Keratinocyte (primary cell): ENCODE measurements around the gene GRIA2. TPM values are rescaled to one million over a fixed set of nuclear protein-coding genes. Genes with fewer than 3 reads are reported as not detected.

Experiments
- DNase-seq: peaks from one replicate; pipeline ENCODE4 v3.0.0-alpha.2; 2011; ENCODE audit warnings: low read depth, missing footprints, low spot score
- FAIRE-seq: peaks from 2 replicates; lab custom pipeline; 2011; peaks lifted over from hg19 to GRCh38; lab: Jason Lieb, UNC
- H2AFZ ChIP-seq: 2 replicates; pipeline ENCODE4 v1.6.0; 2012; ENCODE audit warnings: low read length, control low read depth, inconsistent platforms; ENCODE audit not compliant: control insufficient read depth
- H3K27ac ChIP-seq: 2 replicates; pipeline ENCODE4 v1.5.1; 2011; ENCODE audit warnings: low read length; ENCODE audit not compliant: control insufficient read depth, insufficient read depth
- H3K27me3 ChIP-seq: 3 replicates; pipeline ENCODE4 v1.6.0; 2011; ENCODE audit warnings: low read length; ENCODE audit not compliant: control insufficient read depth, insufficient read depth; ENCODE audit errors: extremely low read depth
- H3K36me3 ChIP-seq, 2 experiments: 2 replicates in 1 of 2; 3 replicates in 1 of 2; pipeline ENCODE4 v1.5.1; 2011; ENCODE audit warnings: low read length in 2 of 2, mild to moderate bottlenecking in 1 of 2; ENCODE audit not compliant: control insufficient read depth in 2 of 2, insufficient read depth in 2 of 2; ENCODE audit errors: extremely low read depth in 1 of 2
- H3K4me1 ChIP-seq: 3 replicates; pipeline ENCODE4 v1.5.1; 2011; ENCODE audit warnings: low read length; ENCODE audit not compliant: control insufficient read depth, insufficient read depth; ENCODE audit errors: extremely low read depth
- H3K4me2 ChIP-seq: 3 replicates; pipeline ENCODE4 v1.6.0; 2011; ENCODE audit warnings: low read depth, low read length; ENCODE audit not compliant: control insufficient read depth, insufficient read depth; ENCODE audit errors: extremely low read depth
- H3K4me3 ChIP-seq, 3 experiments: fragments of 200-600 bp in 1 of 3; sonication (generic) in 1 of 3; 2 replicates in 2 of 3; 3 replicates in 1 of 3; pipeline ENCODE4 v1.5.1; 2011 to 2016; ENCODE audit warnings: low read length in 3 of 3, mild to moderate bottlenecking in 3 of 3, control low read depth in 2 of 3, inconsistent platforms in 1 of 3, low read depth in 1 of 3, mixed read lengths in 1 of 3, mixed run types in 1 of 3, moderate library complexity in 1 of 3; ENCODE audit not compliant: control insufficient read depth in 2 of 3, insufficient read depth in 2 of 3; ENCODE audit errors: extremely low read depth in 1 of 3
- H3K79me2 ChIP-seq: 2 replicates; pipeline ENCODE4 v1.6.0; 2012; ENCODE audit warnings: low read length; ENCODE audit not compliant: control insufficient read depth, insufficient read depth
- H3K9ac ChIP-seq: 3 replicates; pipeline ENCODE4 v1.6.0; 2011; ENCODE audit warnings: low read length; ENCODE audit not compliant: control insufficient read depth, insufficient read depth; ENCODE audit errors: extremely low read depth
- H3K9me1 ChIP-seq: 3 replicates; pipeline ENCODE4 v1.6.0; 2011; ENCODE audit warnings: low read length; ENCODE audit not compliant: control insufficient read depth, insufficient read depth; ENCODE audit errors: extremely low read depth
- H3K9me3 ChIP-seq: 2 replicates; pipeline ENCODE4 v1.5.1; 2012; ENCODE audit warnings: low read depth, low read length; ENCODE audit not compliant: control insufficient read depth
- H4K20me1 ChIP-seq: 3 replicates; pipeline ENCODE4 v1.6.0; 2011; ENCODE audit warnings: low read length; ENCODE audit not compliant: control insufficient read depth, insufficient read depth; ENCODE audit errors: extremely low read depth
- CTCF ChIP-seq, 3 experiments: IDR thresholded peaks in 1 of 3; conservative IDR thresholded peaks in 1 of 3; optimal IDR thresholded peaks in 1 of 3; 2 replicates in 2 of 3; 3 replicates in 1 of 3; pipeline versions ENCODE3 to v1.5.1; 2011; ENCODE audit warnings: low read length in 3 of 3, mild to moderate bottlenecking in 3 of 3, moderate library complexity in 2 of 3, control low read depth in 1 of 3, inconsistent platforms in 1 of 3; ENCODE audit not compliant: insufficient read depth in 2 of 3; ENCODE audit errors: extremely low read depth in 1 of 3
- EZH2 ChIP-seq: IDR thresholded peaks from one replicate; pipeline ENCODE4 v1.6.1; 2012; ENCODE audit warnings: inconsistent platforms, mild to moderate bottlenecking, low read length, moderate library complexity
- dilution Hi-C: fragments of 300-500 bp; cut with MboI; formaldehyde crosslinking; loops from one replicate; pipeline ENCODE4 v1.7.0; 2020; ENCODE audit warnings: low sequenced_read_pairs; ENCODE audit not compliant: extremely low pct_ligation_motif_present
- polyA plus RNA-seq, 5 experiments: library from polyadenylated mRNA; depleted of rRNA in 3 of 5; stranded (reverse) in 3 of 5; stranded (forward) in 1 of 5; unstranded in 1 of 5; fragments of >200 nt; gene quantifications; 1 replicate in 1 of 5; 2 replicates in 3 of 5; 3 replicates in 1 of 5; pipeline versions ENCODE4 v1.2.1 to v1.2.3, GENCODE V29; 2011 to 2012; ENCODE audit warnings: missing spikeins in 2 of 5, low read depth in 1 of 5, low replicate concordance in 1 of 5

GRIA2 gene
- polyA plus RNA-seq, 1 donor (not counting 4 experiments of a cell fraction or from before 2014, with no cell fraction given): not detected

GRCh38 chr4:157314906-157315305 lies 94.4 kb downstream of the GRIA2 start:
- no peak overlapping the region for H3K27ac ChIP-seq
- no peaks in the 10 kb centered on the region for H3K79me2 ChIP-seq
- H2AFZ ChIP-seq: no peak overlapping the region
- FAIRE-seq (no peak), DNase-seq (no peak)
- no peaks in the 10 kb centered on the region for H4K20me1 ChIP-seq
- no peak overlapping the region for H3K4me2 ChIP-seq
- H3K4me1 ChIP-seq: no peaks in the 10 kb centered on the region
- no peak overlapping the region for H3K4me3 ChIP-seq
- no peaks in the 10 kb centered on the region for H3K9me1 ChIP-seq
- no peaks in the 10 kb centered on the region for H3K9me3 ChIP-seq
- no peaks in the 10 kb centered on the region for H3K27me3 ChIP-seq
- H3K9ac ChIP-seq: no peak overlapping the region
- no peaks in the 10 kb centered on the region for H3K36me3 ChIP-seq
- dilution Hi-C loops: no loop called here
- no peak for TF ChIP-seq CTCF (optimal IDR thresholded peaks at IDR 0.05 in 1 of 3, IDR thresholded peaks at IDR 0.05 in 1 of 3, conservative IDR thresholded peaks at IDR 0.05 in 1 of 3; ENCODE audit: extremely low read depth in 1 of 3, insufficient read depth in 2 of 3, low read length in 3 of 3)

GRCh38 chr4:157315968-157316367 lies 95.4 kb downstream of the GRIA2 start:
- no peak for TF ChIP-seq CTCF (optimal IDR thresholded peaks at IDR 0.05 in 1 of 3, IDR thresholded peaks at IDR 0.05 in 1 of 3, conservative IDR thresholded peaks at IDR 0.05 in 1 of 3; ENCODE audit: extremely low read depth in 1 of 3, insufficient read depth in 2 of 3, low read length in 3 of 3)
- TF ChIP-seq EZH2: no peak
- FAIRE-seq: no peak
- Histone ChIP-seq H3K36me3 (no peaks in the 10 kb centered on the region), H3K27ac (no peak overlapping the region), H3K4me3 (no peak overlapping the region), H3K9me3 (no peaks in the 10 kb centered on the region), H3K27me3 (no peaks in the 10 kb centered on the region), H3K4me1 (no peaks in the 10 kb centered on the region), H3K9ac (no peak overlapping the region), H2AFZ (no peak overlapping the region), H3K4me2 (no peak overlapping the region), H4K20me1 (no peaks in the 10 kb centered on the region), H3K9me1 (no peaks in the 10 kb centered on the region), H3K79me2 (no peaks in the 10 kb centered on the region)
- dilution Hi-C loops: no loop called here
- DNase-seq: no peak
